PC-3 (cell line): Measurements from ENCODE around the gene LRFN4. TPM values are rescaled to one million over a fixed set of nuclear protein-coding genes. Genes with fewer than 3 reads are reported as not detected.

Experiments used
- ATAC-seq: fragments of 200-7000 bp; cut with Tn5 transposase; 2 replicates; pipeline ENCODE4 v1.9.1; 2020; ENCODE audit warnings: mild to moderate bottlenecking, moderate library complexity
- BruUV-seq: library from RNA; stranded (reverse); fragments of 400-500 nt; replicated peaks from 2 replicates; lab custom pipeline; 2021; lab: Mats Ljungman, UMichigan
- CTCF ChIA-PET: fragments of 300-600 bp; sonication (Branson Sonifier 250); formaldehyde crosslinking; loops from one replicate; lab custom pipeline; 2022; ENCODE audit warnings: antibody characterized with exemption; lab: Charles Lee
- POLR2A ChIA-PET: fragments of 300-600 bp; sonication (Branson Sonifier 250); formaldehyde crosslinking; loops from one replicate; lab custom pipeline; 2022; ENCODE audit warnings: antibody characterized with exemption; ENCODE audit not compliant: unreplicated experiment; lab: Charles Lee
- DNase-seq: peaks from one replicate; pipeline ENCODE4 v3.0.0-alpha.2; 2015
- H2AFZ ChIP-seq: fragments of 300-600 bp; sonication (generic); 2 replicates; pipeline ENCODE4 v1.6.0; 2016; ENCODE audit warnings: antibody characterized with exemption, low read length
- H3F3A ChIP-seq: fragments of 300-600 bp; sonication (generic); one replicate; pipeline ENCODE4 v1.6.0; 2017; ENCODE audit warnings: antibody characterized with exemption, low read length, control low read depth, mild to moderate bottlenecking; ENCODE audit not compliant: unreplicated experiment
- H3K27ac ChIP-seq: fragments of 300-600 bp; sonication (generic); 2 replicates; pipeline ENCODE4 v1.5.1; 2016; ENCODE audit warnings: mild to moderate bottlenecking, low read length
- H3K27me3 ChIP-seq: fragments of 300-600 bp; sonication (generic); 2 replicates; pipeline ENCODE4 v1.6.1; 2016; ENCODE audit warnings: low read length, mixed read lengths
- H3K36me3 ChIP-seq: fragments of 300-600 bp; sonication (generic); 2 replicates; pipeline ENCODE4 v1.6.1; 2016; ENCODE audit warnings: low read depth, mixed run types, low read length, mixed read lengths
- H3K4me1 ChIP-seq: fragments of 300-600 bp; sonication (generic); 2 replicates; pipeline ENCODE4 v1.5.1; 2016; ENCODE audit warnings: low read length; ENCODE audit not compliant: insufficient read depth
- H3K4me2 ChIP-seq: fragments of 300-600 bp; sonication (generic); 2 replicates; pipeline ENCODE4 v1.6.0; 2016; ENCODE audit warnings: low read length
- H3K4me3 ChIP-seq: fragments of 300-600 bp; sonication (generic); 2 replicates; pipeline ENCODE4 v1.5.1; 2016; ENCODE audit warnings: mild to moderate bottlenecking, low read length, mixed read lengths
- H3K79me2 ChIP-seq: fragments of 300-600 bp; sonication (generic); 2 replicates; pipeline ENCODE4 v1.6.1; 2017; ENCODE audit warnings: low read length, mixed read lengths
- H3K9ac ChIP-seq: fragments of 300-600 bp; sonication (generic); 2 replicates; pipeline ENCODE4 v1.6.0; 2016; ENCODE audit warnings: mild to moderate bottlenecking, low read length
- H3K9me2 ChIP-seq: fragments of 300-600 bp; sonication (generic); replicated peaks from 2 replicates; pipeline ENCODE4 v1.6.1; 2016; ENCODE audit warnings: mixed run types, low read length, mixed read lengths
- H3K9me3 ChIP-seq: fragments of 300-600 bp; sonication (generic); 2 replicates; pipeline ENCODE4 v1.6.1; 2016; ENCODE audit warnings: low read length, mixed read lengths
- H4K20me1 ChIP-seq: fragments of 300-600 bp; sonication (generic); 2 replicates; pipeline ENCODE4 v1.6.1; 2016; ENCODE audit warnings: low read length, mixed read lengths
- CTCF ChIP-seq: fragments of 300-600 bp; sonication (generic); conservative IDR thresholded peaks from 2 replicates; pipeline ENCODE4 v1.5.1; 2017; ENCODE audit warnings: antibody characterized with exemption, low read depth, mild to moderate bottlenecking, low read length
- EZH2 ChIP-seq: fragments of 300-600 bp; sonication (generic); IDR thresholded peaks from one replicate; pipeline ENCODE4 v1.6.1; 2017; ENCODE audit warnings: antibody characterized with exemption, mild to moderate bottlenecking, low read length; ENCODE audit not compliant: unreplicated experiment
- EZH2phosphoT487 ChIP-seq: fragments of 300-600 bp; sonication (generic); IDR thresholded peaks from 2 replicates; pipeline ENCODE4 v1.6.1; 2018; ENCODE audit warnings: mild to moderate bottlenecking, antibody characterized with exemption, low read length, borderline replicate concordance
- intact Hi-C: fragments of 100-400 bp; cut with micrococcal nuclease; formaldehyde crosslinking; loops from 2 replicates; pipeline ENCODE4 v1.9.0; 2023
- total RNA-seq: library from RNA; depleted of rRNA; stranded (reverse); fragments of >200 nt; gene quantifications from 2 replicates; pipeline ENCODE4 v1.2.3, GENCODE V29; 2014

The LRFN4 gene
- total RNA-seq, 1 experiment from 2014 or later = 64.4 TPM

- no peaks in the 10 kb centered on the region for H3K36me3 ChIP-seq
- BruUV-seq = TSS peak; percentile 58
- H3K9me3 ChIP-seq = no peaks in the 10 kb centered on the region
- intact Hi-C loops = no loop called here
- ATAC-seq = no peak
- no peaks in the 10 kb centered on the region for H4K20me1 ChIP-seq
- TF ChIP-seq EZH2phosphoT487 (no peak), EZH2 (no peak), CTCF (no peak)
- no peaks in the 10 kb centered on the region for H3K27me3 ChIP-seq
- H2AFZ ChIP-seq = no peak overlapping the region
- no peak overlapping the region for H3K27ac ChIP-seq
- DNase-seq = no peak
- ChIA-PET POLR2A (no interaction called here), CTCF (interaction anchor here (0.5 kb wide), 1 partner anchor 41 kb away, joined by 9 read pairs; no protein-coding TSS in a partner anchor)
- H3K4me2 ChIP-seq = no peak overlapping the region
- H3K9me2 ChIP-seq = no peaks in the 10 kb centered on the region
- no peak overlapping the region for H3K9ac ChIP-seq
- no peaks in the 10 kb centered on the region for H3K79me2 ChIP-seq
- H3K4me1 ChIP-seq = peaks cover 7% of the 10 kb centered on the region
- no peak overlapping the region for H3K4me3 ChIP-seq
- H3F3A ChIP-seq = no peaks in the 10 kb centered on the region
Observed at GRCh38 chr11:66870616-66871520, 14.0 kb downstream of the LRFN4 start.

GRCh38 chr11:66871521-66871901, 14.6 kb downstream of the LRFN4 start:
- Histone ChIP-seq H3K4me2 (no peak overlapping the region), H3K9me2 (no peaks in the 10 kb centered on the region), H3K79me2 (no peaks in the 10 kb centered on the region), H3K27ac (no peak overlapping the region), H2AFZ (no peak overlapping the region), H3K36me3 (no peaks in the 10 kb centered on the region), H3K4me3 (no peak overlapping the region), H3K27me3 (no peaks in the 10 kb centered on the region), H3K9ac (no peak overlapping the region), H3F3A (no peaks in the 10 kb centered on the region), H4K20me1 (no peaks in the 10 kb centered on the region), H3K4me1 (peaks cover 7% of the 10 kb centered on the region), H3K9me3 (no peaks in the 10 kb centered on the region)
- no peak for TF ChIP-seq EZH2
- TF ChIP-seq EZH2phosphoT487 = no peak
- no peak for TF ChIP-seq CTCF
- ChIA-PET CTCF (no interaction called here), POLR2A (no interaction called here)
- no peak for DNase-seq
- ATAC-seq = no peak
- intact Hi-C loops = no loop called here
- BruUV-seq = no TSS peak

- Histone ChIP-seq H3K4me3 (no peak overlapping the region), H3K27me3 (no peaks in the 10 kb centered on the region), H3K36me3 (no peaks in the 10 kb centered on the region), H3K9ac (no peak overlapping the region), H3F3A (no peaks in the 10 kb centered on the region), H3K9me2 (no peaks in the 10 kb centered on the region), H4K20me1 (no peaks in the 10 kb centered on the region), H3K27ac (no peak overlapping the region), H3K4me1 (peaks cover 2% of the 10 kb centered on the region; the same call in 1 of the 2 replicates), H3K9me3 (no peaks in the 10 kb centered on the region), H2AFZ (no peak overlapping the region), H3K79me2 (no peaks in the 10 kb centered on the region), H3K4me2 (no peak overlapping the region)
- POLR2A ChIA-PET = no interaction called here
- no peak for TF ChIP-seq CTCF
- no peak for TF ChIP-seq EZH2
- no peak for TF ChIP-seq EZH2phosphoT487
- CTCF ChIA-PET = no interaction called here
- BruUV-seq = no TSS peak
- DNase-seq = no peak
- intact Hi-C loops = no loop called here
- ATAC-seq = no peak
Observed at GRCh38 chr11:66874232-66874631, 17.4 kb downstream of the LRFN4 start.
